IMR-90 (cell line): Measurements from ENCODE around the gene MTERF2. TPM values are rescaled to one million over a fixed set of nuclear protein-coding genes. Genes with fewer than 3 reads are reported as not detected.
A peak's percentile ranks its signal among the peaks of the same experiment; 100 is the strongest.
"Not testable (repeated sequence)": the region's sequence is repeated elsewhere in the genome, so short reads cannot be mapped to it uniquely, and the experiment has no call there.

Source experiments
- ATAC-seq: fragments of 200-7000 bp; cut with Tn5 transposase; 2 replicates; pipeline ENCODE4 v1.9.1; 2020; ENCODE audit warnings: low read depth, mild to moderate bottlenecking, moderate library complexity
- BruUV-seq: library from RNA; stranded (reverse); fragments of 400-500 nt; replicated peaks from 2 replicates; lab custom pipeline; 2021; lab: Mats Ljungman, UMichigan
- CTCF ChIA-PET: fragments of 300-600 bp; formaldehyde crosslinking; extraction: SDS; loops from one replicate; lab custom pipeline; 2021; ENCODE audit warnings: antibody characterized with exemption; lab: Yijun Ruan, JAX
- POLR2A ChIA-PET: fragments of 300-600 bp; sonication (Branson Sonifier 250); formaldehyde crosslinking; loops from one replicate; lab custom pipeline; 2022; ENCODE audit warnings: antibody characterized with exemption; ENCODE audit not compliant: unreplicated experiment; lab: Charles Lee
- DNase-seq: peaks from one replicate; pipeline ENCODE4 v3.0.0; 2013
- H2AFZ ChIP-seq: replicated peaks from 2 replicates; pipeline ENCODE3; 2013; ENCODE audit warnings: low read length, mild to moderate bottlenecking; ENCODE audit not compliant: poor library complexity
- H2AK5ac ChIP-seq: 2 replicates; pipeline ENCODE4 v1.6.1; 2013; ENCODE audit warnings: low read depth, low read length, inconsistent platforms
- H2AK9ac ChIP-seq: replicated peaks from 2 replicates; pipeline ENCODE3; 2013; ENCODE audit warnings: mild to moderate bottlenecking, low read depth, low read length, moderate library complexity; ENCODE audit not compliant: poor library complexity
- H2BK120ac ChIP-seq: 2 replicates; pipeline ENCODE4 v1.6.1; 2013; ENCODE audit warnings: low read depth, low read length, inconsistent platforms
- H2BK15ac ChIP-seq: 3 replicates; pipeline ENCODE4 v1.6.1; 2013; ENCODE audit warnings: low read depth, low read length, inconsistent platforms
- H2BK20ac ChIP-seq: 2 replicates; pipeline ENCODE4 v1.6.1; 2013; ENCODE audit warnings: low read depth, mild to moderate bottlenecking, inconsistent platforms, low read length, moderate library complexity
- H2BK5ac ChIP-seq: 2 replicates; pipeline ENCODE4 v1.6.1; 2013; ENCODE audit warnings: mild to moderate bottlenecking, low read depth, low read length, inconsistent platforms; ENCODE audit not compliant: poor library complexity, severe bottlenecking
- H3K14ac ChIP-seq: replicated peaks from 2 replicates; pipeline ENCODE4 v1.6.1; 2013; ENCODE audit warnings: low read depth, low read length, inconsistent platforms
- H3K18ac ChIP-seq: 2 replicates; pipeline ENCODE4 v1.6.1; 2013; ENCODE audit warnings: low read depth, low read length, control low read depth
- H3K23ac ChIP-seq: 2 replicates; pipeline ENCODE4 v1.6.1; 2013; ENCODE audit warnings: low read depth, low read length, inconsistent platforms
- H3K27ac ChIP-seq: 2 replicates; pipeline ENCODE4 v1.5.1; 2013; ENCODE audit warnings: mild to moderate bottlenecking, control low read depth, low read length; ENCODE audit not compliant: insufficient read depth
- H3K27me3 ChIP-seq: 2 replicates; pipeline ENCODE4 v1.6.1; 2013; ENCODE audit warnings: low read length; ENCODE audit not compliant: control insufficient read depth, insufficient read depth
- H3K36me3 ChIP-seq: 2 replicates; pipeline ENCODE4 v1.6.1; 2013; ENCODE audit warnings: low read length, mixed read lengths; ENCODE audit not compliant: control insufficient read depth, insufficient read depth
- H3K4ac ChIP-seq: 2 replicates; pipeline ENCODE4 v1.6.1; 2013; ENCODE audit warnings: low read depth, low read length, inconsistent platforms
- H3K4me1 ChIP-seq: 2 replicates; pipeline ENCODE4 v1.6.1; 2013; ENCODE audit warnings: low read length, mixed read lengths; ENCODE audit not compliant: control insufficient read depth, insufficient read depth
- H3K4me2 ChIP-seq: 2 replicates; pipeline ENCODE4 v1.6.1; 2013; ENCODE audit warnings: low read depth, mild to moderate bottlenecking, control low read depth, low read length, moderate library complexity
- H3K4me3 ChIP-seq: 2 replicates; pipeline ENCODE4 v1.5.1; 2013; ENCODE audit warnings: low read depth, mild to moderate bottlenecking, control low read depth, low read length, moderate library complexity; ENCODE audit not compliant: insufficient read depth
- H3K56ac ChIP-seq: 2 replicates; pipeline ENCODE4 v1.6.1; 2013; ENCODE audit warnings: low read length, inconsistent platforms; ENCODE audit not compliant: insufficient read depth; ENCODE audit errors: extremely low read depth
- H3K79me1 ChIP-seq, 2 experiments: 2 replicates each; pipeline ENCODE4 v1.6.1; 2013; ENCODE audit warnings: low read length in 2 of 2, inconsistent platforms in 1 of 2, low read depth in 1 of 2
- H3K9ac ChIP-seq: 2 replicates; pipeline ENCODE4 v1.6.1; 2013; ENCODE audit warnings: low read depth, low read length, control low read depth
- H3K9me1 ChIP-seq: 2 replicates; pipeline ENCODE4 v1.6.1; 2013; ENCODE audit warnings: low read length, inconsistent platforms; ENCODE audit not compliant: insufficient read depth
- H3K9me3 ChIP-seq: 2 replicates; pipeline ENCODE4 v1.6.1; 2013; ENCODE audit warnings: low read length; ENCODE audit not compliant: control insufficient read depth, insufficient read depth
- H4K20me1 ChIP-seq: 2 replicates; pipeline ENCODE4 v1.6.1; 2013; ENCODE audit warnings: low read length, inconsistent platforms; ENCODE audit not compliant: insufficient read depth
- H4K5ac ChIP-seq: 2 replicates; pipeline ENCODE4 v1.6.1; 2013; ENCODE audit warnings: mild to moderate bottlenecking, low read depth, low read length, control low read depth
- H4K8ac ChIP-seq, 2 experiments: 2 replicates each; pipeline ENCODE4 v1.6.1; 2013; ENCODE audit warnings: low read depth in 2 of 2, low read length in 2 of 2, control low read depth in 1 of 2, inconsistent platforms in 1 of 2
- H4K91ac ChIP-seq: 2 replicates; pipeline ENCODE4 v1.6.1; 2013; ENCODE audit warnings: low read depth, low read length, inconsistent platforms; ENCODE audit not compliant: insufficient read depth
- CEBPB ChIP-seq: IDR thresholded peaks from 2 replicates; pipeline ENCODE4 v1.6.1; 2012; ENCODE audit warnings: low read depth, low read length, improper control_type of control experiment
- MXI1 ChIP-seq: IDR thresholded peaks from 2 replicates; pipeline ENCODE4 v1.6.1; 2012; ENCODE audit warnings: low read depth, mild to moderate bottlenecking, low read length, moderate library complexity, borderline replicate concordance
- RAD21 ChIP-seq: IDR thresholded peaks from 2 replicates; pipeline ENCODE4 v1.6.1; 2012; ENCODE audit warnings: low read length, improper control_type of control experiment
- RFX5 ChIP-seq: IDR thresholded peaks from 2 replicates; pipeline ENCODE4 v1.8.0; 2012; ENCODE audit warnings: low read depth, mild to moderate bottlenecking, low read length, moderate library complexity
- WGBS, 2 experiments: methylation state at CpG; one replicate each; pipeline versions ENCODE4 v1.1.5 to v1.1.7; 2013; ENCODE audit warnings: missing lambda C conversion rate in 2 of 2; ENCODE audit not compliant: insufficient read length in 1 of 2; ENCODE audit errors: extremely low coverage in 2 of 2; 5-methylcytosine and 5-hydroxymethylcytosine counted together
- dilution Hi-C: fragments of 300-500 bp; cut with HindIII; formaldehyde crosslinking; loops from one replicate; pipeline ENCODE4 v1.14.3; 2018; ENCODE audit warnings: low sequenced_read_pairs; ENCODE audit not compliant: unreplicated experiment
- in situ Hi-C: fragments of 300-500 bp; cut with MboI; formaldehyde crosslinking; loops from 3 replicates; pipeline ENCODE4 v1.14.3; 2019; ENCODE audit warnings: low sequenced_read_pairs, inconsistent platforms, mixed read lengths
- intact Hi-C: fragments of 100-400 bp; cut with micrococcal nuclease; formaldehyde crosslinking; loops from 2 replicates; pipeline ENCODE4 v1.10.0; 2022
- polyA plus RNA-seq, 3 experiments: library from polyadenylated mRNA; depleted of rRNA; stranded (reverse); fragments of >200 nt; gene quantifications; 2 replicates each; pipeline ENCODE4 v1.2.3, GENCODE V29; 2012; ENCODE audit warnings: low replicate concordance in 1 of 3
- total RNA-seq: library from RNA; depleted of rRNA; stranded (reverse); fragments of >200 nt; gene quantifications from 2 replicates; pipeline ENCODE4 v1.2.3, GENCODE V29; 2012
- TF ChIP-seq, protein P1 (sequence below): conservative IDR thresholded peaks from 2 replicates; pipeline ENCODE4 v1.5.1; 2012; ENCODE audit warnings: mild to moderate bottlenecking, low read depth, low read length, improper control_type of control experiment

Gene MTERF2
- total and polyA plus RNA-seq, 2 of the 4 experiments (the other 2 are of a cell fraction): 3.0 to 3.8 TPM

DNA sequence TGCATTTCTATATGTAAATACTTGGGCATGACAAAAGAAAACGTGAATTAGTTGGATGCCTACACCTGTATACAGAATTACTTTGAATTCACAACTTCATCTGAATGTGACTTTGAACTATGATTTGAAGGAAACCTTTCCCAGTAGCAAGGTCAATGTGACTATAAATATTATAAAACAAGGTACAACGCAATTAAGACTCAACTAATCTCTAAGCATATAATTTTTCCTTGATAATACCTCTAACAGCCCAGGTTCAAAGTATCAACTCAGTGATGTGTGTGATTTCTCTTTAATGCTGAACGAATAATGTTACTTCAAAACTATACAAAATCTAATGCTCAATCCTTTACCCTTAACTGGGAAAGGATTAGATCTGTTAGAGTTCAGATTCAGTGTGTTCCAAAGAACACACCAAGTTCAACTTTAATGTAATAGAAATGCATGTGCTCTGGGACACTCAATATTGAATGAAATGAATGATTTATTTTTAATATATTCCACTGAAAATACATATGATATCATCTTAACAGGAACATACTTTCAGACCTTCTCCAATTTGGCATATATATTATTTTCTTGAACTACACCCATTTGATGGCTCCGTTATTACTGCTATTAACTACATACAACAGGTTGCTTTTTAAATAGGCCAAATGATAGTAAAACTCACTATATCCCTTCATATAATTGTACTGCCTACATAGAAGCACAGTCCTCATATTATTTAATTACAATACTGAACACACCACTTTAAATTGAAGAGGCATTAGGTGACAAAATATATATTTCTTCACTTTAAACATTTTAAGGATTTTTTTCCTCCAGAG, 40.1 kb upstream of the MTERF2 start:
- Histone ChIP-seq H2BK15ac (no peak overlapping the region), H2BK120ac (no peak overlapping the region), H3K18ac (no peak overlapping the region; the same call in 1 of the 2 replicates), H2BK20ac (no peak overlapping the region), H3K9ac (no peak overlapping the region), H2AFZ (no peak overlapping the region), H2AK5ac (no peak overlapping the region), H4K5ac (no peak overlapping the region), H3K79me1 (peaks cover 0 to 15% of the 10 kb centered on the region in 2 experiments; a peak in 3 of 4 replicates), H3K9me1 (no peaks in the 10 kb centered on the region; the same call in 1 of the 2 replicates), H3K4me2 (peak overlapping the region; percentile 71), H3K23ac (no peak overlapping the region), H3K4me3 (no peak overlapping the region), H3K56ac (no peak overlapping the region), H3K27me3 (no peaks in the 10 kb centered on the region), H2AK9ac (no peak overlapping the region), H3K27ac (no peak overlapping the region), H4K91ac (no peak overlapping the region), H3K36me3 (no peaks in the 10 kb centered on the region), H3K9me3 (no peaks in the 10 kb centered on the region), H3K14ac (no peak overlapping the region), H4K8ac (no peak overlapping the region), H2BK5ac (no peak overlapping the region), H3K4me1 (peaks cover 5% of the 10 kb centered on the region; the same call in 1 of the 2 replicates), H4K20me1 (peaks cover 7% of the 10 kb centered on the region; the same call in 1 of the 2 replicates), H3K4ac (no peak overlapping the region)
- no TSS peak for BruUV-seq
- CTCF ChIA-PET: no interaction called here
- ATAC-seq: peak; percentile 50; the same call in 1 of the 2 replicates
- WGBS, 2 experiments: no CpG with 5 or more reads among the region's 4 CpGs
- intact Hi-C loops (loop anchor here (2.0 kb wide), 2 partner anchors 32 to 66 kb away; partner anchors contain the start of gene CRY1), dilution Hi-C loops (no loop called here), in situ Hi-C loops (no loop called here)
- POLR2A ChIA-PET: no interaction called here
- TF ChIP-seq MXI1: no peak
- TF ChIP-seq, protein P1, sequence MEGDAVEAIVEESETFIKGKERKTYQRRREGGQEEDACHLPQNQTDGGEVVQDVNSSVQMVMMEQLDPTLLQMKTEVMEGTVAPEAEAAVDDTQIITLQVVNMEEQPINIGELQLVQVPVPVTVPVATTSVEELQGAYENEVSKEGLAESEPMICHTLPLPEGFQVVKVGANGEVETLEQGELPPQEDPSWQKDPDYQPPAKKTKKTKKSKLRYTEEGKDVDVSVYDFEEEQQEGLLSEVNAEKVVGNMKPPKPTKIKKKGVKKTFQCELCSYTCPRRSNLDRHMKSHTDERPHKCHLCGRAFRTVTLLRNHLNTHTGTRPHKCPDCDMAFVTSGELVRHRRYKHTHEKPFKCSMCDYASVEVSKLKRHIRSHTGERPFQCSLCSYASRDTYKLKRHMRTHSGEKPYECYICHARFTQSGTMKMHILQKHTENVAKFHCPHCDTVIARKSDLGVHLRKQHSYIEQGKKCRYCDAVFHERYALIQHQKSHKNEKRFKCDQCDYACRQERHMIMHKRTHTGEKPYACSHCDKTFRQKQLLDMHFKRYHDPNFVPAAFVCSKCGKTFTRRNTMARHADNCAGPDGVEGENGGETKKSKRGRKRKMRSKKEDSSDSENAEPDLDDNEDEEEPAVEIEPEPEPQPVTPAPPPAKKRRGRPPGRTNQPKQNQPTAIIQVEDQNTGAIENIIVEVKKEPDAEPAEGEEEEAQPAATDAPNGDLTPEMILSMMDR: no peak
- no peak for TF ChIP-seq CEBPB
- no peak for TF ChIP-seq RAD21
- TF ChIP-seq RFX5: no peak
- no peak for DNase-seq

DNA sequence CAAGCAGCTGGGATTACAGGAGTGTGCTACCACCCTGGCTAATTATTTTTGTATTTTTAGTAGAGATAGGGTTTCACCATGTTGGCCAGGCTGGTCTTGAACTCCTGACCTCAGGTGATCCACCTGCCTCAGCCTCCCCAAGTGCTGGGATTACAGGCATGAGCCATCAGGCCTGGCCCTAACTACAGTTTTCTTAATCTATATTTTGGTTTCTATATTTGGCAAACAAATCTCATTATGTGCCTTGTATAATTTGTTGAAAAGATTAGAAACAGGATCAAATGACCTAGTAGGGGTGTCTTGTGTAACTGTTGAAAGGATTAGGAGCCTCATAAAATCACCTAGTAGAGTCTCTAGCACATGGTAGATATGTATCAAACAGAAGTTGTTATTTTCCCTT, 39.4 kb upstream of the MTERF2 start:
- H2AK9ac ChIP-seq, H3K36me3 ChIP-seq, H2AK5ac ChIP-seq, H3K4me1 ChIP-seq, H4K8ac ChIP-seq, in situ Hi-C loops, dilution Hi-C loops, H3K9me1 ChIP-seq, H3K23ac ChIP-seq, H3K9me3 ChIP-seq, H3K27me3 ChIP-seq, DNase-seq, BruUV-seq, H2AFZ ChIP-seq, H2BK20ac ChIP-seq, CTCF ChIA-PET, H3K14ac ChIP-seq, H2BK15ac ChIP-seq, H3K4ac ChIP-seq, H4K5ac ChIP-seq, H2BK120ac ChIP-seq, H3K27ac ChIP-seq, H3K56ac ChIP-seq, ATAC-seq, POLR2A ChIA-PET, H3K4me3 ChIP-seq, H3K4me2 ChIP-seq, H4K91ac ChIP-seq, H2BK5ac ChIP-seq, H3K9ac ChIP-seq, H4K20me1 ChIP-seq, H3K18ac ChIP-seq: not testable (repeated sequence)
- H3K79me1 ChIP-seq: peaks cover 0 to 15% of the 10 kb centered on the region in 2 experiments; a peak in 3 of 4 replicates
- intact Hi-C loops: loop anchor here (2.0 kb wide), 2 partner anchors 32 to 66 kb away; partner anchors contain the start of gene CRY1
